ENCODE data around the gene NAALADL2. TPM values are rescaled to one million over a fixed set of nuclear protein-coding genes. Genes with fewer than 3 reads are reported as not detected.

The NAALADL2 gene
- total and polyA plus RNA-seq, 2 of the 4 experiments (the other 2 are of a cell fraction): 3.8 to 19.2 TPM

DNA sequence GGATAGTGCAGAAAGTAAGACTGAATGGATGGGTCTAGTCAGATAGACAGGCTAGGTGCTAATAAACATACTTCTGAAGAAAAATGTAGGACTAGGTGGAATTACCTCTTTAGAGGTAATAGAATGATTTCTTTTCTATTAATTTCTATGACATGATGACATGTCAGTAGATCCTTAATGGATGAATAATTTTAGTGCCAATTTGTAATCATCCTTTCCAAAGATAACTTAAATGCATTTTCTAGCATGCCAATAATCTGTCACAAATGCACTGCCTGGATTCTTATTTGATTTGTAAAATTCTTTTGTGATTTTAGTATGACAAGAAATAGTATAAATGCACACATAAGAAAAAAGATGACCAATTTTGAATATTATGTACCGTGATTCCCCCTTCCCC is 356.7 kb downstream of the NAALADL2 start:
- Histone ChIP-seq H3K9ac (ENCODE audit: low read depth, low read length) (no peak overlapping the region), H4K8ac (ENCODE audit: low read depth in 2 of 2, low read length in 2 of 2) (no peak overlapping the region), H3K27ac (ENCODE audit: insufficient read depth, low read length) (no peak overlapping the region), H3K18ac (ENCODE audit: low read depth, low read length) (no peak overlapping the region), H3K14ac (replicated peaks; ENCODE audit: low read depth, low read length) (no peak overlapping the region), H3K27me3 (ENCODE audit: control insufficient read depth, insufficient read depth, low read length) (no peaks in the 10 kb centered on the region), H4K20me1 (ENCODE audit: insufficient read depth, low read length) (no peaks in the 10 kb centered on the region), H2AK5ac (ENCODE audit: low read depth, low read length) (no peak overlapping the region), H2BK15ac (ENCODE audit: low read depth, low read length) (no peak overlapping the region), H3K4me3 (ENCODE audit: insufficient read depth, low read depth, low read length) (no peak overlapping the region), H3K36me3 (ENCODE audit: control insufficient read depth, insufficient read depth, low read length) (no peaks in the 10 kb centered on the region; the same call in 1 of the 2 replicates), H4K5ac (ENCODE audit: low read depth, low read length) (no peak overlapping the region), H3K4ac (ENCODE audit: low read depth, low read length) (no peak overlapping the region), H4K91ac (ENCODE audit: insufficient read depth, low read depth, low read length) (no peak overlapping the region), H3K9me3 (ENCODE audit: control insufficient read depth, insufficient read depth, low read length) (no peaks in the 10 kb centered on the region), H3K4me2 (ENCODE audit: low read depth, low read length) (no peak overlapping the region), H3K23ac (ENCODE audit: low read depth, low read length) (no peak overlapping the region), H2BK5ac (ENCODE audit: low read depth, low read length, poor library complexity, severe bottlenecking) (no peak overlapping the region), H2AFZ (replicated peaks; ENCODE audit: low read length, poor library complexity) (no peak overlapping the region), H3K4me1 (ENCODE audit: control insufficient read depth, insufficient read depth, low read length) (no peaks in the 10 kb centered on the region), H3K56ac (ENCODE audit: extremely low read depth, insufficient read depth, low read length) (no peak overlapping the region), H3K79me1 (ENCODE audit: low read depth in 1 of 2, low read length in 2 of 2) (no peaks in the 10 kb centered on the region), H2AK9ac (replicated peaks; ENCODE audit: low read depth, low read length, poor library complexity) (no peak overlapping the region), H3K9me1 (ENCODE audit: insufficient read depth, low read length) (no peaks in the 10 kb centered on the region), H2BK120ac (ENCODE audit: low read depth, low read length) (no peak overlapping the region), H2BK20ac (ENCODE audit: low read depth, low read length) (no peak overlapping the region)
- dilution Hi-C loops (cut with HindIII; ENCODE audit: low sequenced_read_pairs, unreplicated experiment): no loop called here
- CTCF ChIA-PET: no interaction called here
- in situ Hi-C loops (cut with MboI; ENCODE audit: low sequenced_read_pairs): no loop called here
- BruUV-seq (replicated peaks): no TSS peak
- TF ChIP-seq NFE2L2 (IDR thresholded peaks at IDR 0.05; ENCODE audit: low read depth, low read length): no peak
- no peak for TF ChIP-seq CEBPB (IDR thresholded peaks at IDR 0.05; ENCODE audit: low read depth, low read length)
- no peak for TF ChIP-seq MAZ (IDR thresholded peaks at IDR 0.05; ENCODE audit: borderline replicate concordance, low read depth, low read length)
- TF ChIP-seq, protein P1, sequence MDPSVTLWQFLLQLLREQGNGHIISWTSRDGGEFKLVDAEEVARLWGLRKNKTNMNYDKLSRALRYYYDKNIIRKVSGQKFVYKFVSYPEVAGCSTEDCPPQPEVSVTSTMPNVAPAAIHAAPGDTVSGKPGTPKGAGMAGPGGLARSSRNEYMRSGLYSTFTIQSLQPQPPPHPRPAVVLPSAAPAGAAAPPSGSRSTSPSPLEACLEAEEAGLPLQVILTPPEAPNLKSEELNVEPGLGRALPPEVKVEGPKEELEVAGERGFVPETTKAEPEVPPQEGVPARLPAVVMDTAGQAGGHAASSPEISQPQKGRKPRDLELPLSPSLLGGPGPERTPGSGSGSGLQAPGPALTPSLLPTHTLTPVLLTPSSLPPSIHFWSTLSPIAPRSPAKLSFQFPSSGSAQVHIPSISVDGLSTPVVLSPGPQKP (IDR thresholded peaks at IDR 0.05; ENCODE audit: borderline replicate concordance, low read depth, low read length): no peak
- TF ChIP-seq SMC3 (IDR thresholded peaks at IDR 0.05; ENCODE audit: low read depth, low read length): no peak
- TF ChIP-seq, protein P2, sequence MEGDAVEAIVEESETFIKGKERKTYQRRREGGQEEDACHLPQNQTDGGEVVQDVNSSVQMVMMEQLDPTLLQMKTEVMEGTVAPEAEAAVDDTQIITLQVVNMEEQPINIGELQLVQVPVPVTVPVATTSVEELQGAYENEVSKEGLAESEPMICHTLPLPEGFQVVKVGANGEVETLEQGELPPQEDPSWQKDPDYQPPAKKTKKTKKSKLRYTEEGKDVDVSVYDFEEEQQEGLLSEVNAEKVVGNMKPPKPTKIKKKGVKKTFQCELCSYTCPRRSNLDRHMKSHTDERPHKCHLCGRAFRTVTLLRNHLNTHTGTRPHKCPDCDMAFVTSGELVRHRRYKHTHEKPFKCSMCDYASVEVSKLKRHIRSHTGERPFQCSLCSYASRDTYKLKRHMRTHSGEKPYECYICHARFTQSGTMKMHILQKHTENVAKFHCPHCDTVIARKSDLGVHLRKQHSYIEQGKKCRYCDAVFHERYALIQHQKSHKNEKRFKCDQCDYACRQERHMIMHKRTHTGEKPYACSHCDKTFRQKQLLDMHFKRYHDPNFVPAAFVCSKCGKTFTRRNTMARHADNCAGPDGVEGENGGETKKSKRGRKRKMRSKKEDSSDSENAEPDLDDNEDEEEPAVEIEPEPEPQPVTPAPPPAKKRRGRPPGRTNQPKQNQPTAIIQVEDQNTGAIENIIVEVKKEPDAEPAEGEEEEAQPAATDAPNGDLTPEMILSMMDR (conservative IDR thresholded peaks at IDR 0.05; ENCODE audit: low read depth, low read length): no peak
- TF ChIP-seq RFX5 (IDR thresholded peaks at IDR 0.05; ENCODE audit: low read depth, low read length): no peak
- TF ChIP-seq BHLHE40 (IDR thresholded peaks at IDR 0.05; ENCODE audit: low read depth, low read length): no peak
- ATAC-seq (ENCODE audit: low read depth) (no peak), DNase-seq (no peak)
- intact Hi-C loops (cut with micrococcal nuclease): loop anchor here (5.0 kb wide), 1 partner anchor 36 kb away; no protein-coding TSS in a partner anchor
- POLR2A ChIA-PET (ENCODE audit: unreplicated experiment): no interaction called here
- WGBS, 2 experiments (ENCODE audit: extremely low coverage in 2 of 2, insufficient read length in 1 of 2): no CpG with 5 or more reads among the region's 1 CpG

Measured in IMR-90 (cell line).